Measurements from ENCODE around the gene ZNF346.

DNA sequence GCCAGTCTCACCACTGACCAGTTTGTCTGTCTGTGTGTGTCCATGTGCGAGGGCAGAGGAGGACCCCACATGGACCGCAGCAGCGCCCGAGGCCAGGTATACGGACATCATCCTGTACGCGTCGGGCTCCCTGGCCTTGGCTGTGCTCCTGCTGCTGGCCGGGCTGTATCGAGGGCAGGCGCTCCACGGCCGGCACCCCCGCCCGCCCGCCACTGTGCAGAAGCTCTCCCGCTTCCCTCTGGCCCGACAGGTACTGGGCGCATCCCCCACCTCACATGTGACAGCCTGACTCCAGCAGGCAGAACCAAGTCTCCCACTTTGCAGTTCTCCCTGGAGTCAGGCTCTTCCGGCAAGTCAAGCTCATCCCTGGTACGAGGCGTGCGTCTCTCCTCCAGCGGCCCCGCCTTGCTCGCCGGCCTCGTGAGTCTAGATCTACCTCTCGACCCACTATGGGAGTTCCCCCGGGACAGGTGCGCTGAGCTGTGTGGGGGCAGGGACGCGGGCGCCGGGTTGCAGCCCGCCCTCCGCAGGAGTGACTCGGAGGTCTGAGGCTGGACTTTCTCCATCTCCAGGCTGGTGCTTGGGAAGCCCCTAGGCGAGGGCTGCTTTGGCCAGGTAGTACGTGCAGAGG lies 70.7 kb downstream of the ZNF346 start:
- no peak for TF ChIP-seq CBX5 (IDR thresholded peaks at IDR 0.05; ENCODE audit: low read depth)
- TF ChIP-seq CTCF (IDR thresholded peaks at IDR 0.05 in 2 of 3, conservative IDR thresholded peaks at IDR 0.05 in 1 of 3; ENCODE audit: control insufficient read depth in 2 of 3, extremely low read depth in 1 of 3, insufficient read depth in 1 of 3, low read depth in 3 of 3, low read length in 3 of 3): no peak
- TF ChIP-seq CHD2 (IDR thresholded peaks at IDR 0.05; ENCODE audit: borderline replicate concordance, low read depth, low read length): no peak
- TF ChIP-seq PRDM15 (CRISPR knock-in tag; IDR thresholded peaks at IDR 0.05): no peak
- no peak for TF ChIP-seq SP1 (IDR thresholded peaks at IDR 0.05; ENCODE audit: low read depth, low read length)
